VCaP (cell line): ENCODE results near the gene ATP12A.
"Not testable (repeated sequence)": the region's sequence is repeated elsewhere in the genome, so short reads cannot be mapped to it uniquely, and the experiment has no call there.

Experiments used
- H3K27ac ChIP-seq: fragments of 450-650 bp; 2 replicates; pipeline ENCODE4 v1.5.1; 2017
- TF ChIP-seq, protein P1 (sequence below): fragments of 450-650 bp; conservative IDR thresholded peaks from 2 replicates; pipeline ENCODE4 v1.5.1; 2017; ENCODE audit warnings: mild to moderate bottlenecking, moderate library complexity

ATP12A gene

GRCh38 chr13:24719139-24719538 is 38.9 kb downstream of the ATP12A start:
- no peak overlapping the region for H3K27ac ChIP-seq
- TF ChIP-seq, protein P1, sequence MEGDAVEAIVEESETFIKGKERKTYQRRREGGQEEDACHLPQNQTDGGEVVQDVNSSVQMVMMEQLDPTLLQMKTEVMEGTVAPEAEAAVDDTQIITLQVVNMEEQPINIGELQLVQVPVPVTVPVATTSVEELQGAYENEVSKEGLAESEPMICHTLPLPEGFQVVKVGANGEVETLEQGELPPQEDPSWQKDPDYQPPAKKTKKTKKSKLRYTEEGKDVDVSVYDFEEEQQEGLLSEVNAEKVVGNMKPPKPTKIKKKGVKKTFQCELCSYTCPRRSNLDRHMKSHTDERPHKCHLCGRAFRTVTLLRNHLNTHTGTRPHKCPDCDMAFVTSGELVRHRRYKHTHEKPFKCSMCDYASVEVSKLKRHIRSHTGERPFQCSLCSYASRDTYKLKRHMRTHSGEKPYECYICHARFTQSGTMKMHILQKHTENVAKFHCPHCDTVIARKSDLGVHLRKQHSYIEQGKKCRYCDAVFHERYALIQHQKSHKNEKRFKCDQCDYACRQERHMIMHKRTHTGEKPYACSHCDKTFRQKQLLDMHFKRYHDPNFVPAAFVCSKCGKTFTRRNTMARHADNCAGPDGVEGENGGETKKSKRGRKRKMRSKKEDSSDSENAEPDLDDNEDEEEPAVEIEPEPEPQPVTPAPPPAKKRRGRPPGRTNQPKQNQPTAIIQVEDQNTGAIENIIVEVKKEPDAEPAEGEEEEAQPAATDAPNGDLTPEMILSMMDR: no peak

DNA sequence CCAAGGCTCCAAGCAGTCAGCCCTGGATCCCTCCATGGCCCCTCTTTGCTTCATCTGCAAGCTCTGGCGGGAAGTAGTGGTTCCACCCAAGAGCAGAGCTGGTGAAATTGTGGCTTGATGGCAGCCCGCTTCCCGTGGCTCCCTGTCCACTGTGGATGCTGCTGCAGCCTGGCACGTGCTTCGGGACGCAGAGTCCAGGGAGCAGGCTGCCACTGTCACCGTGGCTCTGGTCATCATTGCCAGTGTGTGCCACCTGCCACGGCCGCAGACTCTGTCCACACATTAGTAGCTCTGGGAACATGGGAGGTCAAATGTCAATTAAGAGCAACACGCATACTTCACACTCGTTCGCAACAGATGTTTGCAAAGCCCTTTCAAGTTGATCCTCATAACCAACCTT is 43.0 kb downstream of the ATP12A start:
- H3K27ac ChIP-seq: no peak overlapping the region
- TF ChIP-seq, protein P1: no peak

DNA sequence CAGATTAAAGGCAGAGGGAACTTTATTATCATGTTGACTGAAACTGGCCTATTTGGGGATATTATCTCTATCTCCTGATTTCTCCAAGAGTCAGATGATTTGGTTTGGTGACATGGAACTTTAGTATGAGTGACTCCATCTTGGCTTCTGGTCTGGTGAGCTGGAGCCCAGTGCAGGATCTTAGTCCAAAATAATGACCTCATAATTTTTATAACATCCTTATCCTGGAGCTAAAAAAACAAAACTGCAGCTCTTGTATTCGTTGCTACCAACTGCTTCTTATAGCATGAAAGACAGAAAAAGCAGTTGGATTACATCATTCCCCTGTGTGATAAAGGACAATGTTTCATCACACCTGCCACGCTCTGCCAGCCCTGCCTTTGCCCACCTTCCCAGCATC is 44.5 kb downstream of the ATP12A start:
- TF ChIP-seq, protein P1: no peak
- peak overlapping the region; percentile 23; the same call in 1 of the 2 replicates for H3K27ac ChIP-seq

- TF ChIP-seq, protein P1: no peak
- peak overlapping the region; percentile 23; the same call in 1 of the 2 replicates for H3K27ac ChIP-seq
Observed at GRCh38 chr13:24725379-24725778, 45.2 kb downstream of the ATP12A start.

DNA sequence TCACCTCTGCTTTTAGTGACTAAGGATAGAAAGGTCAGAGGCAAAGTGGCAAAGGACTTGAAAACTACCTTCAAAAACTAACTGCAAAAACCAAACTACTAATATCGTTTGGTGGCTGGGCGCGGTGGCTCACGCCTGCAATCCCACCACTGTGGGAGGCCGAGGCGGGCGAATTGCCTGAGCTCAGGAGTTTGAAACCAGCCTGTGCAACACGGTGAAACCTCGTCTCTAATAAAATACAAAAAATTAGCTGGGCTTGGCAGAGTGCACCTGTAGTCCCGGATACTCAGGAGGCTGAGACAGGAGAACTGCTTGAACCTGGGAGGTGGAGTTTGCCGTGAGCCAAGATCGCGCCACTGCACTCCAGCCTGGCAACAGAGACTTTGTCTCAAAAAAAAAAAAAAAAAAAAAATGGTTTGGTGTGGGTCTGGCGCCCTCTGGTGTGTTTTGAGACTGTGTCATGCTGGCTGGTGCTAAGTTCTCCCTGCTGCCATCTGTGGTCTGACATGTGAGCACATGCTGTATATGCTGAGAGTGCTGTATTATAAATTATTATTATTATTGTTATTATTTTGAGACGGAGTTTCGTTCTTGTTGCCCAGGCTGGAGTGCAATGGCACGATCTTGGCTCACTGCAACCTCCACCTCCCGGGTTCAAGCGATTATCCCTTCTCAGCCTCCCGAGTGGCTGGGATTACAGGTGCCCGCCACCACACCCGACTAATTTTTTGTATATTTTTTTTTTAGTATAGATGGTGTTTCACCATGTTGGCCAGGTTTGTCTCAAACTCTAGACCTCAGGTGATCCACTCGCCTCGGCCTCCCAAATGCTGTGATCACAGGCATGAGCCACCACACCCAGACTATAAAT is 47.8 kb downstream of the ATP12A start:
- TF ChIP-seq, protein P1: peak; percentile 88
- H3K27ac ChIP-seq: no peak overlapping the region

DNA sequence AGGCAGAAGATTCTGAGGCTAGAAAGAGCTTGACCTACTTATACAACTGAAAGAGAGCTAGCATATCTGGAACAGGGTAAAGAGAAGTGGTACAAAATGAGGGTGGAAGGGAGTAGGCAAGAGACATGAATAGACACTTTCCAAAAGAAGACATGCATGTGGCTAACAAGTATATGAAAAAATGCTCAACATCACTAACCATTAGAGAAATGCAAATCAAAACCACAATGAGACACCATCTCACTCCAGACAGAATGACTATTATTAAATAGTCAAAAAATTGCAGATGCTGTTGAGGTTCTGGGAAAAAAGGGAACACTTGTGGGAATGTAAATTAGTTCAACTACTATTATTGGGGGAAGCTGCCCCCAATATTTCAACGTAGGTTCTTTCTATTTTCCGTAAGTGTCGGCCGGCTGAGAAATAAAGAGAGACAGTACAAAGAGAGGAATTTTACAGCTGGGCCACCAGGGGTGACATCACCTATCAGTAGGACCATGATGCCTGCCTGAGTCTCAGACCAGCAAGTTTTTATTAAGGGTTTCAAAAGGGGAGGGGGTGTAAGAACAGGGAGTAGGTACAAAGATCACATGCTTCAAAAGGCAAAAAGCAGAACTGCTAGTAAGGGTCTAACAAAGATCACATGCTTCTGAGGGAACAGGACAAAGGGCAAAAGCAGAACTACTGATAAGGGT is 50.8 kb downstream of the ATP12A start:
- not testable (repeated sequence) for H3K27ac ChIP-seq

- TF ChIP-seq, protein P1: no peak
- 0 out of 2 replicates have a peak overlapping the region, but pooled peaks have one; percentile 14 for H3K27ac ChIP-seq
Observed at GRCh38 chr13:24734950-24735349, 54.7 kb downstream of the ATP12A start.
